Measurements from ENCODE around the gene VCAN.

DNA sequence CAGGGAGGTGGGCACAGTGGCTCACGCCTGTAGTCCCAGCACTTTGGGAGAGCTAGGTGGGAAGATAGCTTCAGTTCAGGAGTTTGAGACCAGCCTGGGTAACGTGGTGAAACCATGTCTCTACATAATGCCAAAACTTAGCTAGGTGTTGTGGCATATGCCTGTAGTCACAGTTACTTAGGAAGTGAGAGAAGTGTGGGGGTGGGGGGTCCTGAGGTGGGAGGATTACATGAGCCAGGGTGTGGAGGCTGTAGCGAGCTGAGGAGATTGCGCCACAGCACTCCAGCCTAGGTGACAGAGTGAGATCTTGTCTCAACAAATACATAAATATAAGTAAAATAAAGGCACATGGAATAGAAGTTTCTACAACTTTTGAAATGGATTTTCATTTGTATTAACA is 23.1 kb downstream of the VCAN start:
- no peak for TF ChIP-seq TAF1 (conservative IDR thresholded peaks at IDR 0.05)
- TF ChIP-seq, protein P1, sequence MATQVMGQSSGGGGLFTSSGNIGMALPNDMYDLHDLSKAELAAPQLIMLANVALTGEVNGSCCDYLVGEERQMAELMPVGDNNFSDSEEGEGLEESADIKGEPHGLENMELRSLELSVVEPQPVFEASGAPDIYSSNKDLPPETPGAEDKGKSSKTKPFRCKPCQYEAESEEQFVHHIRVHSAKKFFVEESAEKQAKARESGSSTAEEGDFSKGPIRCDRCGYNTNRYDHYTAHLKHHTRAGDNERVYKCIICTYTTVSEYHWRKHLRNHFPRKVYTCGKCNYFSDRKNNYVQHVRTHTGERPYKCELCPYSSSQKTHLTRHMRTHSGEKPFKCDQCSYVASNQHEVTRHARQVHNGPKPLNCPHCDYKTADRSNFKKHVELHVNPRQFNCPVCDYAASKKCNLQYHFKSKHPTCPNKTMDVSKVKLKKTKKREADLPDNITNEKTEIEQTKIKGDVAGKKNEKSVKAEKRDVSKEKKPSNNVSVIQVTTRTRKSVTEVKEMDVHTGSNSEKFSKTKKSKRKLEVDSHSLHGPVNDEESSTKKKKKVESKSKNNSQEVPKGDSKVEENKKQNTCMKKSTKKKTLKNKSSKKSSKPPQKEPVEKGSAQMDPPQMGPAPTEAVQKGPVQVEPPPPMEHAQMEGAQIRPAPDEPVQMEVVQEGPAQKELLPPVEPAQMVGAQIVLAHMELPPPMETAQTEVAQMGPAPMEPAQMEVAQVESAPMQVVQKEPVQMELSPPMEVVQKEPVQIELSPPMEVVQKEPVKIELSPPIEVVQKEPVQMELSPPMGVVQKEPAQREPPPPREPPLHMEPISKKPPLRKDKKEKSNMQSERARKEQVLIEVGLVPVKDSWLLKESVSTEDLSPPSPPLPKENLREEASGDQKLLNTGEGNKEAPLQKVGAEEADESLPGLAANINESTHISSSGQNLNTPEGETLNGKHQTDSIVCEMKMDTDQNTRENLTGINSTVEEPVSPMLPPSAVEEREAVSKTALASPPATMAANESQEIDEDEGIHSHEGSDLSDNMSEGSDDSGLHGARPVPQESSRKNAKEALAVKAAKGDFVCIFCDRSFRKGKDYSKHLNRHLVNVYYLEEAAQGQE (IDR thresholded peaks at IDR 0.05): no peak
- TF ChIP-seq, protein P2, sequence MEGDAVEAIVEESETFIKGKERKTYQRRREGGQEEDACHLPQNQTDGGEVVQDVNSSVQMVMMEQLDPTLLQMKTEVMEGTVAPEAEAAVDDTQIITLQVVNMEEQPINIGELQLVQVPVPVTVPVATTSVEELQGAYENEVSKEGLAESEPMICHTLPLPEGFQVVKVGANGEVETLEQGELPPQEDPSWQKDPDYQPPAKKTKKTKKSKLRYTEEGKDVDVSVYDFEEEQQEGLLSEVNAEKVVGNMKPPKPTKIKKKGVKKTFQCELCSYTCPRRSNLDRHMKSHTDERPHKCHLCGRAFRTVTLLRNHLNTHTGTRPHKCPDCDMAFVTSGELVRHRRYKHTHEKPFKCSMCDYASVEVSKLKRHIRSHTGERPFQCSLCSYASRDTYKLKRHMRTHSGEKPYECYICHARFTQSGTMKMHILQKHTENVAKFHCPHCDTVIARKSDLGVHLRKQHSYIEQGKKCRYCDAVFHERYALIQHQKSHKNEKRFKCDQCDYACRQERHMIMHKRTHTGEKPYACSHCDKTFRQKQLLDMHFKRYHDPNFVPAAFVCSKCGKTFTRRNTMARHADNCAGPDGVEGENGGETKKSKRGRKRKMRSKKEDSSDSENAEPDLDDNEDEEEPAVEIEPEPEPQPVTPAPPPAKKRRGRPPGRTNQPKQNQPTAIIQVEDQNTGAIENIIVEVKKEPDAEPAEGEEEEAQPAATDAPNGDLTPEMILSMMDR (IDR thresholded peaks at IDR 0.05; ENCODE audit: low read depth, low read length, missing input control): no peak
- TF ChIP-seq, protein P3, sequence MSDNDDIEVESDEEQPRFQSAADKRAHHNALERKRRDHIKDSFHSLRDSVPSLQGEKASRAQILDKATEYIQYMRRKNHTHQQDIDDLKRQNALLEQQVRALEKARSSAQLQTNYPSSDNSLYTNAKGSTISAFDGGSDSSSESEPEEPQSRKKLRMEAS (IDR thresholded peaks at IDR 0.05): no peak
- TF ChIP-seq, protein P4, sequence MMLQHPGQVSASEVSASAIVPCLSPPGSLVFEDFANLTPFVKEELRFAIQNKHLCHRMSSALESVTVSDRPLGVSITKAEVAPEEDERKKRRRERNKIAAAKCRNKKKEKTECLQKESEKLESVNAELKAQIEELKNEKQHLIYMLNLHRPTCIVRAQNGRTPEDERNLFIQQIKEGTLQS (IDR thresholded peaks at IDR 0.05): no peak
- TF ChIP-seq, protein P5, sequence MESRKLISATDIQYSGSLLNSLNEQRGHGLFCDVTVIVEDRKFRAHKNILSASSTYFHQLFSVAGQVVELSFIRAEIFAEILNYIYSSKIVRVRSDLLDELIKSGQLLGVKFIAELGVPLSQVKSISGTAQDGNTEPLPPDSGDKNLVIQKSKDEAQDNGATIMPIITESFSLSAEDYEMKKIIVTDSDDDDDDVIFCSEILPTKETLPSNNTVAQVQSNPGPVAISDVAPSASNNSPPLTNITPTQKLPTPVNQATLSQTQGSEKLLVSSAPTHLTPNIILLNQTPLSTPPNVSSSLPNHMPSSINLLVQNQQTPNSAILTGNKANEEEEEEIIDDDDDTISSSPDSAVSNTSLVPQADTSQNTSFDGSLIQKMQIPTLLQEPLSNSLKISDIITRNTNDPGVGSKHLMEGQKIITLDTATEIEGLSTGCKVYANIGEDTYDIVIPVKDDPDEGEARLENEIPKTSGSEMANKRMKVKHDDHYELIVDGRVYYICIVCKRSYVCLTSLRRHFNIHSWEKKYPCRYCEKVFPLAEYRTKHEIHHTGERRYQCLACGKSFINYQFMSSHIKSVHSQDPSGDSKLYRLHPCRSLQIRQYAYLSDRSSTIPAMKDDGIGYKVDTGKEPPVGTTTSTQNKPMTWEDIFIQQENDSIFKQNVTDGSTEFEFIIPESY (IDR thresholded peaks at IDR 0.05): no peak
- TF ChIP-seq SP1 (IDR thresholded peaks at IDR 0.05): no peak
- no peak for TF ChIP-seq NR2F2 (IDR thresholded peaks at IDR 0.05)
- no peak for TF ChIP-seq YY1 (IDR thresholded peaks at IDR 0.05)

Measured in liver (tissue), 3 donors.